A549 (cell line): Measurements from ENCODE around the gene GPSM3. TPM values are rescaled to one million over a fixed set of nuclear protein-coding genes. Genes with fewer than 3 reads are reported as not detected.
A peak's percentile ranks its signal among the peaks of the same experiment; 100 is the strongest.

Source experiments
- ATAC-seq, 2 experiments: fragments of 200-7000 bp in 1 of 2; fragments of >200 bp in 1 of 2; cut with Nextera tagmentation in 1 of 2; cut with Tn5 transposase in 1 of 2; 3 replicates each; pipeline versions ENCODE4 v1.8.0 to v1.9.1; 2018 to 2020; ENCODE audit warnings: mild to moderate bottlenecking in 1 of 2, moderate library complexity in 1 of 2
- CTCF ChIA-PET: fragments of 300-600 bp; sonication (Branson Sonifier 250); formaldehyde crosslinking; extraction: SDS; loops from one replicate; lab custom pipeline; 2021; ENCODE audit warnings: antibody characterized with exemption, inconsistent platforms; lab: Yijun Ruan, JAX
- POLR2A ChIA-PET: fragments of 350-600 bp; formaldehyde crosslinking; extraction: SDS; loops from one replicate; lab custom pipeline; 2021; ENCODE audit warnings: antibody characterized with exemption, inconsistent platforms; lab: Yijun Ruan, JAX
- DNase-seq, 2 experiments: peaks; one replicate each; pipeline versions ENCODE4 v3.0.0 to v3.0.0-alpha.2; 2011 to 2016; ENCODE audit warnings: low read depth in 1 of 2, low spot score in 1 of 2
- FAIRE-seq: peaks from 2 replicates; lab custom pipeline; 2011; peaks lifted over from hg19 to GRCh38; lab: Jason Lieb, UNC
- H3K27ac ChIP-seq, 2 experiments: fragments of >200 bp; sonication (Bioruptor Twin); formaldehyde crosslinking; 3 replicates each; pipeline ENCODE4 v1.5.1; 2016 to 2017
- H3K4me1 ChIP-seq: fragments of >200 bp; sonication (Bioruptor Twin); formaldehyde crosslinking; 3 replicates; pipeline ENCODE4 v1.6.1; 2016
- H3K4me2 ChIP-seq: fragments of >200 bp; sonication (Bioruptor Twin); formaldehyde crosslinking; 3 replicates; pipeline ENCODE4 v1.6.1; 2016
- H3K4me3 ChIP-seq: fragments of >200 bp; sonication (Bioruptor Twin); formaldehyde crosslinking; 3 replicates; pipeline ENCODE4 v1.5.1; 2016
- H3K9me3 ChIP-seq: fragments of >200 bp; sonication (Bioruptor Twin); formaldehyde crosslinking; 3 replicates; pipeline ENCODE4 v1.6.1; 2016
- CBX8 ChIP-seq: fragments of 200-600 bp; sonication (generic); IDR thresholded peaks from 2 replicates; pipeline ENCODE4 v1.6.1; 2016
- CHD2 ChIP-seq: fragments of 150-350 bp; IDR thresholded peaks from 2 replicates; pipeline ENCODE4 v1.6.1; 2014; ENCODE audit warnings: low read length; ENCODE audit not compliant: partially characterized antibody
- EHMT2 ChIP-seq: fragments of 200-600 bp; sonication (generic); IDR thresholded peaks from 2 replicates; pipeline ENCODE4 v1.6.1; 2016; ENCODE audit warnings: antibody characterized with exemption, low read depth, mild to moderate bottlenecking, moderate library complexity
- EP300 ChIP-seq, 2 experiments: fragments of >200 bp; sonication (Bioruptor Twin); formaldehyde crosslinking; IDR thresholded peaks; 2 replicates in 1 of 2; 3 replicates in 1 of 2; pipeline ENCODE4 v1.6.1; 2016 to 2017
- ESRRA ChIP-seq: fragments of 150-350 bp; IDR thresholded peaks from 2 replicates; pipeline ENCODE4 v1.6.1; 2014; ENCODE audit warnings: mild to moderate bottlenecking, low read length, borderline replicate concordance
- HDAC2 ChIP-seq: fragments of 200-600 bp; sonication (generic); IDR thresholded peaks from 2 replicates; pipeline ENCODE4 v1.6.1; 2016
- HES2 ChIP-seq: fragments of >200 bp; sonication (Bioruptor Twin); formaldehyde crosslinking; IDR thresholded peaks from 2 replicates; pipeline ENCODE4 v1.6.1; 2016
- JUN ChIP-seq, 2 experiments: fragments of >200 bp; sonication (Bioruptor Twin); formaldehyde crosslinking; IDR thresholded peaks; 2 replicates in 1 of 2; 3 replicates in 1 of 2; pipeline ENCODE4 v1.6.1; 2016 to 2017
- JUNB ChIP-seq: fragments of >200 bp; sonication (Bioruptor Twin); formaldehyde crosslinking; IDR thresholded peaks from 2 replicates; pipeline ENCODE4 v1.6.1; 2016
- KDM5A ChIP-seq: fragments of 200-600 bp; sonication (generic); IDR thresholded peaks from 2 replicates; pipeline ENCODE4 v1.6.1; 2016; ENCODE audit warnings: antibody characterized with exemption, mild to moderate bottlenecking
- MYC ChIP-seq: IDR thresholded peaks from 2 replicates; pipeline ENCODE4 v1.6.1; 2012; ENCODE audit warnings: mild to moderate bottlenecking, inconsistent platforms, low read length, improper control_type of control experiment, borderline replicate concordance
- NPAS2 ChIP-seq: fragments of 250-450 bp; sonication (Bioruptor Pico); IDR thresholded peaks from 2 replicates; pipeline ENCODE4 v1.8.0; 2022; ENCODE audit warnings: mild to moderate bottlenecking, moderate library complexity, borderline replicate concordance
- NR3C1 ChIP-seq: fragments of >200 bp; sonication (Bioruptor Twin); formaldehyde crosslinking; IDR thresholded peaks from 3 replicates; pipeline ENCODE4 v1.6.1; 2017
- POLR2A ChIP-seq: IDR thresholded peaks from 2 replicates; pipeline ENCODE4 v1.6.1; 2012; ENCODE audit warnings: mild to moderate bottlenecking, low read length
- RCOR1 ChIP-seq: fragments of 150-350 bp; IDR thresholded peaks from 2 replicates; pipeline ENCODE4 v1.6.1; 2014; ENCODE audit warnings: antibody characterized with exemption, low read length, low read depth
- SREBF2 ChIP-seq: fragments of 450-650 bp; IDR thresholded peaks from 2 replicates; pipeline ENCODE4 v1.6.1; 2014; ENCODE audit warnings: mild to moderate bottlenecking, moderate library complexity
- TP53 ChIP-seq: fragments of 250-450 bp; sonication (Bioruptor Pico); IDR thresholded peaks from 2 replicates; pipeline ENCODE4 v1.5.0; 2021; ENCODE audit warnings: mild to moderate bottlenecking, moderate library complexity
- ZNF302 ChIP-seq: fragments of 250-450 bp; sonication (Bioruptor Pico); IDR thresholded peaks from 2 replicates; pipeline ENCODE4 v1.9.0; 2021; ENCODE audit warnings: inconsistent platforms, mild to moderate bottlenecking, moderate library complexity
- WGBS: methylation state at CpG from one replicate; pipeline ENCODE4 v1.1.6; 2017; ENCODE audit errors: missing lambda C conversion rate; 5-methylcytosine and 5-hydroxymethylcytosine counted together
- polyA plus RNA-seq, 4 experiments: library from polyadenylated mRNA; depleted of rRNA in 3 of 4; stranded (reverse); fragments of >200 nt; fragmentation: RNase III in 1 of 4; extraction: RNeasy Plus Mini Kit Qiagen cat#74134 plus additional on column Dnase treatment in 1 of 4; gene quantifications; 2 replicates in 3 of 4; 3 replicates in 1 of 4; pipeline ENCODE4 v1.2.3, GENCODE V29; 2011 to 2017
- TF ChIP-seq, protein P1 (sequence below): fragments of 450-650 bp; IDR thresholded peaks from 2 replicates; pipeline ENCODE4 v1.6.1; 2014; ENCODE audit warnings: antibody characterized with exemption
- TF ChIP-seq, protein P2 (sequence below): IDR thresholded peaks from 2 replicates; pipeline ENCODE4 v1.6.1; 2012; ENCODE audit warnings: low read depth, borderline replicate concordance

GPSM3 gene
- polyA plus RNA-seq, 2 of the 4 experiments (the other 2 are of a cell fraction), result 0.19 to 0.36 TPM

- POLR2A ChIA-PET, result interaction anchor here (1.0 to 1.3 kb wide), 2 partner anchors 13 to 62 kb away, joined by 4 to 5 read pairs; partner anchors contain the start of gene ATF6B
- 2% methylated on average over 11 of the region's 23 CpGs for WGBS
- peak; percentile 43 to 62; a peak in 5 of 6 replicates for ATAC-seq
- DNase-seq, result peak; percentile 53 to 81
- no peak for FAIRE-seq
- Histone ChIP-seq H3K9me3 (no peaks in the 10 kb centered on the region), H3K4me2 (peak within 1 kb of the TSS; percentile 99), H3K4me1 (peaks cover 36% of the 10 kb centered on the region), H3K4me3 (peak within 1 kb of the TSS; percentile 94), H3K27ac (peak within 1 kb of the TSS; percentile 99 to 100)
- CTCF ChIA-PET, result interaction anchor here (0.8 to 1.4 kb wide), 4 partner anchors 13 to 71 kb away, joined by 3 to 6 read pairs (median 3); no protein-coding TSS in a partner anchor
- TF ChIP-seq RCOR1, result no peak
- TF ChIP-seq JUN (IDR thresholded peaks at IDR 0.05), result peak in 1 of 2 experiments; percentile 48; a peak in 2 of 5 replicates
- peak; percentile 26; the same call in 1 of the 2 replicates for TF ChIP-seq POLR2A
- TF ChIP-seq NPAS2 (CRISPR knock-in tag), result no peak
Observed at GRCh38 chr6:32190054-32190851, 2.2 kb downstream of the GPSM3 start, which contains the start of gene PBX2. TSS of gene PBX2 (minus strand) at chr6:32190202. CDS start at chr6:32189915, 287 bp downstream.

DNA sequence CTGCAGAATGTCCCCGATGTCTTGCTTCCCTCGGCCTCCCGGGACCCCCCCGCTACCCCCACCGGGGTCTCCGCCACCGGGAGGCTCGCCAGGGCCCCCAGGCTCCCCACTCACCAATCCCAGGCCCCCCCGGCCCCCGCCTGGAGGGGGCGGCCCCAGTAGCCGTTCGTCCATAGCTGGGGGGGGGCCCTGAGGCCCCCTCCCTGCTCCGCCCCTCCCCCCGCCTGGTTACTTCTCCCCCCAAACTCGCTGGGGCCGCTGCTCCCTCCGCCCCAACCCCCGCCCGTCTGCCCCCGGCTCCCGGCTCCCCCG lies 2.7 kb downstream of the GPSM3 start:
- POLR2A ChIA-PET, result interaction anchor here (1.0 kb wide), 1 partner anchor 62 kb away, joined by 4 read pairs; the partner anchor contains the start of gene ATF6B
- CTCF ChIA-PET, result interaction anchor here (1.4 kb wide), 1 partner anchor 60 kb away, joined by 3 read pairs; no protein-coding TSS in a partner anchor
- no peak for TF ChIP-seq CBX8
- TF ChIP-seq HES2, result no peak
- TF ChIP-seq JUN (IDR thresholded peaks at IDR 0.05), result no peak
- no peak for TF ChIP-seq EHMT2
- no peak for TF ChIP-seq TP53
- no peak for TF ChIP-seq ESRRA
- TF ChIP-seq KDM5A, result no peak
- no peak for TF ChIP-seq RCOR1
- no peak for TF ChIP-seq NR3C1
- no peak for TF ChIP-seq JUNB
- no peak for TF ChIP-seq ZNF302
- TF ChIP-seq HDAC2, result no peak
- no peak for TF ChIP-seq SREBF2
- TF ChIP-seq CHD2, result no peak
- TF ChIP-seq EP300 (IDR thresholded peaks at IDR 0.05), result no peak
- TF ChIP-seq MYC, result no peak
- TF ChIP-seq, protein P1, sequence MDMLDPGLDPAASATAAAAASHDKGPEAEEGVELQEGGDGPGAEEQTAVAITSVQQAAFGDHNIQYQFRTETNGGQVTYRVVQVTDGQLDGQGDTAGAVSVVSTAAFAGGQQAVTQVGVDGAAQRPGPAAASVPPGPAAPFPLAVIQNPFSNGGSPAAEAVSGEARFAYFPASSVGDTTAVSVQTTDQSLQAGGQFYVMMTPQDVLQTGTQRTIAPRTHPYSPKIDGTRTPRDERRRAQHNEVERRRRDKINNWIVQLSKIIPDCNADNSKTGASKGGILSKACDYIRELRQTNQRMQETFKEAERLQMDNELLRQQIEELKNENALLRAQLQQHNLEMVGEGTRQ, result no peak
- Histone ChIP-seq H3K4me2 (peak overlapping the region; percentile 99), H3K27ac (peak overlapping the region; percentile 99 to 100), H3K4me1 (peaks cover 36% of the 10 kb centered on the region), H3K9me3 (no peaks in the 10 kb centered on the region), H3K4me3 (peak overlapping the region; percentile 94)
- no peak for DNase-seq
- no CpG with 5 or more reads among the region's 23 CpGs for WGBS
- FAIRE-seq, result no peak
- no peak for ATAC-seq

DNA sequence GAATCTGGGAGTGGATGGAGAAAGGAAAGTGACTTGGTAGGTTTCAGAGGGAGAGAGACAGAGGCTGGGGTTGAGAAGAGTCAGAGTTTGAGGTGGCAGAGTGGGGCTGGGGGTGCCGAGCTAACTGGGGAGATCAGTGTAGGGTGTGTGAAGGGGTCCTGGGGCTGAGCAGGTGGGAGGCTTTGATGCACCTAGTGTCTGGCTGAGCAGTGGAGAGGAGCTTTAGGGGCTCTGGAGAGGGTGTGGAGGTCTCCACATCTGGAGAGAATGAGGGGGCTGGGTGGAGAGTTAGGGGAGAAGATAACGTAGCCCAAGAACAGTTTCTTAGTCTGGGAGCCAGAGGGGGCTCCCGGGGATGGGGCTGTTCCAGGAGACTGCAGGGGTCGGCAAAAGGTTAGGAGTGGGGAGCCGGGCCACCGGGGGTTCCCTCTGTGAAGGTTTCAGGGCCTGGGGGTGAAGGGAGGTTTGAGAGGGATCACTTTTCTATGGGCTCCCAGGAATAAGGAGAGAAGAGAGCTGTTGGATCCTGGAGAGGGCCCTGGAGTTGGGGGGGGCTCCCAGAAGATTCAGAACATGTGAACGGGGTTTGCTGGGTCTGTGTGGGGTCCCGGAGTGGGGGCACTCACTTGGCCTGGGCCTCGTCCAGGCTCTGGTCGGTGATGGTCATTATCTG lies 3.2 kb downstream of the GPSM3 start:
- 18% methylated on average over 6 of the region's 10 CpGs for WGBS
- CTCF ChIA-PET, result interaction anchor here (1.4 kb wide), 1 partner anchor 10 kb away, joined by 6 read pairs; no protein-coding TSS in a partner anchor
- FAIRE-seq, result no peak

More for the DNA sequence above, 3.2 kb downstream of the GPSM3 start:
- Histone ChIP-seq H3K4me1 (peaks cover 38% of the 10 kb centered on the region), H3K27ac (peak overlapping the region; percentile 99 to 100), H3K9me3 (no peaks in the 10 kb centered on the region), H3K4me2 (peak overlapping the region; percentile 99), H3K4me3 (peak overlapping the region; percentile 94)
- ATAC-seq (peak in 1 of 2 experiments; percentile 5; a peak in 2 of 6 replicates), DNase-seq (no peak)
- no peak for TF ChIP-seq ZNF302
- TF ChIP-seq JUNB, result no peak
- TF ChIP-seq, protein P2, sequence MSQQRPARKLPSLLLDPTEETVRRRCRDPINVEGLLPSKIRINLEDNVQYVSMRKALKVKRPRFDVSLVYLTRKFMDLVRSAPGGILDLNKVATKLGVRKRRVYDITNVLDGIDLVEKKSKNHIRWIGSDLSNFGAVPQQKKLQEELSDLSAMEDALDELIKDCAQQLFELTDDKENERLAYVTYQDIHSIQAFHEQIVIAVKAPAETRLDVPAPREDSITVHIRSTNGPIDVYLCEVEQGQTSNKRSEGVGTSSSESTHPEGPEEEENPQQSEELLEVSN, result no peak
- POLR2A ChIA-PET, result interaction anchor here (1.1 kb wide), 1 partner anchor 12 kb away, joined by 3 read pairs; no protein-coding TSS in a partner anchor
